ENCODE results near the gene IL27RA.

- no peak for TF ChIP-seq CTCF (IDR thresholded peaks at IDR 0.05)
- no peak for TF ChIP-seq EP300 (IDR thresholded peaks at IDR 0.05; ENCODE audit: low read depth)
- no peak for TF ChIP-seq POLR2AphosphoS5 (IDR thresholded peaks at IDR 0.05)
- no peak for TF ChIP-seq POLR2A (IDR thresholded peaks at IDR 0.05)
Measured at GRCh38 chr19:14085309-14085995, 53.9 kb downstream of the IL27RA start, which contains the start of gene C19orf67.
